ENCODE measurements around the gene RAB3C. TPM values are rescaled to one million over a fixed set of nuclear protein-coding genes. Genes with fewer than 3 reads are reported as not detected.

RAB3C gene
- polyA plus RNA-seq, 6 donors from 2014 or later: 1.1 TPM; not detected in 5

GRCh38 chr5:58885260-58885659 lies 302.4 kb downstream of the RAB3C start:
- ATAC-seq (ENCODE audit: low read depth in 2 of 2) (no peak), DNase-seq (no peak)
- H3K27ac Mint-ChIP-seq: no peak overlapping the region
- H3K4me3 Mint-ChIP-seq: no peak overlapping the region
- H3K27me3 Mint-ChIP-seq: peaks cover 19 to 29% (median 26%) of the 10 kb centered on the region in 3 donors
- H3K4me1 Mint-ChIP-seq: peaks cover 3 to 7% (median 4%) of the 10 kb centered on the region in 3 donors
- H3K9me3 Mint-ChIP-seq: peaks cover 0 to 4% (median 0%) of the 10 kb centered on the region in 7 donors
- no peaks in the 10 kb centered on the region for H3K36me3 Mint-ChIP-seq

- Mint-ChIP-seq H3K27me3 (peaks cover 24 to 40% (median 33%) of the 10 kb centered on the region in 3 donors), H3K4me1 (peaks cover 5 to 9% (median 6%) of the 10 kb centered on the region in 3 donors), H3K36me3 (no peaks in the 10 kb centered on the region), H3K9me3 (peaks cover 0 to 4% (median 0%) of the 10 kb centered on the region in 7 donors), H3K4me3 (no peak overlapping the region), H3K27ac (peak overlapping the region in 2 of 6 donors; percentile 46 to 66)
- DNase-seq (peak; percentile 46), ATAC-seq (ENCODE audit: low read depth in 2 of 2) (peak; percentile 74 to 81)
These were observed 303.7 kb downstream of the RAB3C start for GRCh38 chr5:58886315-58887207.

GRCh38 chr5:58887311-58887710 lies 304.4 kb downstream of the RAB3C start:
- ATAC-seq (ENCODE audit: low read depth in 2 of 2) (no peak), DNase-seq (no peak)
- H3K4me1 Mint-ChIP-seq: peaks cover 7 to 11% (median 9%) of the 10 kb centered on the region in 3 donors
- no peaks in the 10 kb centered on the region for H3K36me3 Mint-ChIP-seq
- peaks cover 0 to 4% (median 0%) of the 10 kb centered on the region in 7 donors for H3K9me3 Mint-ChIP-seq
- H3K27ac Mint-ChIP-seq: peak overlapping the region in 1 of 6 donors; percentile 68
- peaks cover 24 to 44% (median 31%) of the 10 kb centered on the region in 3 donors for H3K27me3 Mint-ChIP-seq
- H3K4me3 Mint-ChIP-seq: no peak overlapping the region

GRCh38 chr5:58887721-58888409 lies 305.0 kb downstream of the RAB3C start:
- H3K9me3 Mint-ChIP-seq: peaks cover 0 to 3% (median 0%) of the 10 kb centered on the region in 7 donors
- DNase-seq (no peak), ATAC-seq (ENCODE audit: low read depth in 2 of 2) (no peak)
- H3K4me3 Mint-ChIP-seq: no peak overlapping the region
- peaks cover 7 to 11% (median 9%) of the 10 kb centered on the region in 3 donors for H3K4me1 Mint-ChIP-seq
- no peaks in the 10 kb centered on the region for H3K36me3 Mint-ChIP-seq
- peak overlapping the region in 2 of 6 donors; percentile 17 to 68 for H3K27ac Mint-ChIP-seq
- peaks cover 23 to 40% (median 30%) of the 10 kb centered on the region in 3 donors for H3K27me3 Mint-ChIP-seq

GRCh38 chr5:58890265-58890664 lies 307.4 kb downstream of the RAB3C start:
- DNase-seq: no peak
- peaks cover 18 to 43% (median 32%) of the 10 kb centered on the region in 3 donors for H3K27me3 Mint-ChIP-seq
- H3K4me3 Mint-ChIP-seq: no peak overlapping the region
- ATAC-seq (ENCODE audit: low read depth in 2 of 2): no peak
- H3K36me3 Mint-ChIP-seq: no peaks in the 10 kb centered on the region
- H3K4me1 Mint-ChIP-seq: peaks cover 7 to 11% (median 9%) of the 10 kb centered on the region in 3 donors
- H3K27ac Mint-ChIP-seq: no peak overlapping the region
- no peaks in the 10 kb centered on the region for H3K9me3 Mint-ChIP-seq

GRCh38 chr5:58890701-58891085 lies 307.8 kb downstream of the RAB3C start:
- Mint-ChIP-seq H3K36me3 (no peaks in the 10 kb centered on the region), H3K4me3 (no peak overlapping the region), H3K4me1 (peaks cover 7 to 11% (median 9%) of the 10 kb centered on the region in 3 donors), H3K27me3 (peaks cover 15 to 43% (median 32%) of the 10 kb centered on the region in 3 donors), H3K27ac (peak overlapping the region in 1 of 6 donors; percentile 12), H3K9me3 (no peaks in the 10 kb centered on the region)
- ATAC-seq (ENCODE audit: low read depth in 2 of 2) (no peak), DNase-seq (no peak)

- peaks cover 15 to 42% (median 32%) of the 10 kb centered on the region in 3 donors for H3K27me3 Mint-ChIP-seq
- peaks cover 7 to 11% (median 9%) of the 10 kb centered on the region in 3 donors for H3K4me1 Mint-ChIP-seq
- H3K27ac Mint-ChIP-seq: peak overlapping the region in 1 of 6 donors; percentile 15
- peak overlapping the region in 2 of 8 donors; percentile 21 to 49 for H3K4me3 Mint-ChIP-seq
- DNase-seq (peak; percentile 29), ATAC-seq (ENCODE audit: low read depth in 2 of 2) (peak; percentile 50 to 55)
- H3K9me3 Mint-ChIP-seq: no peaks in the 10 kb centered on the region
- no peaks in the 10 kb centered on the region for H3K36me3 Mint-ChIP-seq
These were observed 308.5 kb downstream of the RAB3C start for GRCh38 chr5:58891086-58891970.

- Mint-ChIP-seq H3K4me3 (peak overlapping the region in 1 of 8 donors; percentile 23), H3K27ac (no peak overlapping the region), H3K36me3 (no peaks in the 10 kb centered on the region), H3K27me3 (peaks cover 10 to 37% (median 27%) of the 10 kb centered on the region in 3 donors), H3K4me1 (peaks cover 5 to 6% (median 5%) of the 10 kb centered on the region in 3 donors), H3K9me3 (no peaks in the 10 kb centered on the region)
- ATAC-seq (ENCODE audit: low read depth in 2 of 2): no peak
- no peak for DNase-seq
These were observed 309.1 kb downstream of the RAB3C start for GRCh38 chr5:58891971-58892343.

GRCh38 chr5:58893551-58893950 lies 310.7 kb downstream of the RAB3C start:
- H3K4me3 Mint-ChIP-seq: no peak overlapping the region

GRCh38 chr5:58898006-58898405 lies 315.1 kb downstream of the RAB3C start:
- Mint-ChIP-seq H3K9me3 (no peaks in the 10 kb centered on the region), H3K4me3 (no peak overlapping the region), H3K27ac (no peak overlapping the region), H3K36me3 (no peaks in the 10 kb centered on the region), H3K4me1 (no peaks in the 10 kb centered on the region), H3K27me3 (peaks cover 6 to 16% (median 12%) of the 10 kb centered on the region in 3 donors)
- ATAC-seq (ENCODE audit: low read depth in 2 of 2) (no peak), DNase-seq (no peak)

More at GRCh38 chr5:58893551-58893950, 310.7 kb downstream of the RAB3C start:
- DNase-seq (no peak), ATAC-seq (ENCODE audit: low read depth in 2 of 2) (no peak)
- H3K27me3 Mint-ChIP-seq: peaks cover 9 to 29% (median 21%) of the 10 kb centered on the region in 3 donors
- no peaks in the 10 kb centered on the region for H3K9me3 Mint-ChIP-seq
- no peak overlapping the region for H3K27ac Mint-ChIP-seq
- no peaks in the 10 kb centered on the region for H3K36me3 Mint-ChIP-seq
- H3K4me1 Mint-ChIP-seq: peaks cover 4 to 5% (median 4%) of the 10 kb centered on the region in 3 donors

GRCh38 chr5:58898538-58898937 lies 315.7 kb downstream of the RAB3C start:
- no peak for ATAC-seq (ENCODE audit: low read depth in 2 of 2)
- Mint-ChIP-seq H3K4me1 (no peaks in the 10 kb centered on the region), H3K27me3 (peaks cover 6 to 20% (median 16%) of the 10 kb centered on the region in 3 donors), H3K9me3 (no peaks in the 10 kb centered on the region), H3K4me3 (no peak overlapping the region), H3K27ac (peak overlapping the region in 1 of 6 donors; percentile 15), H3K36me3 (no peaks in the 10 kb centered on the region)
- no peak for DNase-seq

GRCh38 chr5:58901271-58901670 lies 318.4 kb downstream of the RAB3C start:
- H3K4me3 Mint-ChIP-seq: no peak overlapping the region
- no peaks in the 10 kb centered on the region for H3K4me1 Mint-ChIP-seq
- no peaks in the 10 kb centered on the region for H3K36me3 Mint-ChIP-seq
- DNase-seq (no peak), ATAC-seq (ENCODE audit: low read depth in 2 of 2) (no peak)
- H3K9me3 Mint-ChIP-seq: peaks cover 0 to 6% (median 3%) of the 10 kb centered on the region in 7 donors
- H3K27ac Mint-ChIP-seq: no peak overlapping the region
- H3K27me3 Mint-ChIP-seq: peaks cover 6 to 20% (median 11%) of the 10 kb centered on the region in 3 donors

Data from naive B cell (primary cell).